AG04450 (cell line): ENCODE results near the gene MUC20. TPM values are rescaled to one million over a fixed set of nuclear protein-coding genes. Genes with fewer than 3 reads are reported as not detected.
"Not testable (repeated sequence)": the region's sequence is repeated elsewhere in the genome, so short reads cannot be mapped to it uniquely, and the experiment has no call there.

Experiments
- CTCF ChIA-PET: fragments of 300-600, 350-600 bp; formaldehyde crosslinking; extraction: SDS; loops from one replicate; lab custom pipeline; 2022; ENCODE audit warnings: antibody characterized with exemption, inconsistent platforms; lab: Charles Lee
- POLR2A ChIA-PET: fragments of 350-600 bp; formaldehyde crosslinking; extraction: SDS; loops from one replicate; lab custom pipeline; 2021; ENCODE audit warnings: antibody characterized with exemption, inconsistent platforms; lab: Yijun Ruan, JAX
- DNase-seq: peaks from one replicate; pipeline ENCODE4 v3.0.0-alpha.2; 2011; ENCODE audit warnings: low read depth, low spot score
- H3K27ac ChIP-seq: one replicate; pipeline ENCODE4 v1.5.1; 2012; ENCODE audit warnings: low read depth, low read length, control low read depth
- H3K27me3 ChIP-seq: one replicate; pipeline ENCODE4 v1.6.0; 2012; ENCODE audit warnings: low read length; ENCODE audit not compliant: control insufficient read depth, insufficient read depth
- H3K4me3 ChIP-seq: 2 replicates; pipeline ENCODE4 v1.5.1; 2011; ENCODE audit warnings: mild to moderate bottlenecking, low read depth, low read length, control low read depth
- H3K9me3 ChIP-seq: 2 replicates; pipeline ENCODE4 v1.5.1; 2012; ENCODE audit warnings: low read length; ENCODE audit not compliant: control insufficient read depth, insufficient read depth
- CTCF ChIP-seq: IDR thresholded peaks from 2 replicates; pipeline ENCODE4 v1.5.1; 2011; ENCODE audit warnings: low read depth, low read length, control low read depth, inconsistent platforms
- polyA plus RNA-seq: library from polyadenylated mRNA; depleted of rRNA; stranded (reverse); fragments of >200 nt; gene quantifications from 2 replicates; pipeline ENCODE4 v1.2.3, GENCODE V29; 2011

The MUC20 gene
- polyA plus RNA-seq, 1 experiment: 0.19 TPM

GRCh38 chr3:195735036-195735695 lies 14.4 kb downstream of the MUC20 start:
- no peak for TF ChIP-seq CTCF
- H3K27ac ChIP-seq: no peak overlapping the region
- no peak overlapping the region for H3K4me3 ChIP-seq
- POLR2A ChIA-PET: no interaction called here
- no peaks in the 10 kb centered on the region for H3K9me3 ChIP-seq
- CTCF ChIA-PET: no interaction called here
- DNase-seq: no peak
- peaks cover 31% of the 10 kb centered on the region for H3K27me3 ChIP-seq

- peaks cover 22% of the 10 kb centered on the region for H3K27me3 ChIP-seq
- CTCF ChIA-PET: interaction anchor here (0.8 kb wide), 1 partner anchor 181 kb away, joined by 4 read pairs; no protein-coding TSS in a partner anchor
- POLR2A ChIA-PET: no interaction called here
- no peak for TF ChIP-seq CTCF
- no peaks in the 10 kb centered on the region for H3K9me3 ChIP-seq
- H3K27ac ChIP-seq: no peak overlapping the region
- H3K4me3 ChIP-seq: no peak overlapping the region
- DNase-seq: no peak
These were observed 16.2 kb downstream of the MUC20 start for GRCh38 chr3:195736866-195737490.

GRCh38 chr3:195737782-195738181 lies 17.0 kb downstream of the MUC20 start:
- DNase-seq, H3K4me3 ChIP-seq, H3K27ac ChIP-seq, H3K9me3 ChIP-seq, POLR2A ChIA-PET: not testable (repeated sequence)
- H3K27me3 ChIP-seq: peaks cover 24% of the 10 kb centered on the region
- CTCF ChIA-PET: interaction anchor here (0.8 to 1.4 kb wide), 2 partner anchors 113 to 180 kb away, joined by 3 to 4 read pairs; no protein-coding TSS in a partner anchor

GRCh38 chr3:195738274-195739044 lies 17.7 kb downstream of the MUC20 start:
- ChIA-PET POLR2A (no interaction called here), CTCF (interaction anchor here (1.4 kb wide), 1 partner anchor 112 kb away, joined by 3 read pairs; no protein-coding TSS in a partner anchor)
- TF ChIP-seq CTCF: no peak
- Histone ChIP-seq H3K4me3 (no peak overlapping the region), H3K27me3 (peaks cover 25% of the 10 kb centered on the region), H3K27ac (no peak overlapping the region), H3K9me3 (no peaks in the 10 kb centered on the region)
- DNase-seq: no peak

- ChIA-PET CTCF (interaction anchor here (0.6 kb wide), 1 partner anchor 119 kb away, joined by 3 read pairs; no protein-coding TSS in a partner anchor), POLR2A (no interaction called here)
- no peaks in the 10 kb centered on the region for H3K9me3 ChIP-seq
- no peak for DNase-seq
- H3K27ac ChIP-seq: no peak overlapping the region
- TF ChIP-seq CTCF: no peak
- H3K4me3 ChIP-seq: no peak overlapping the region
- peaks cover 25% of the 10 kb centered on the region for H3K27me3 ChIP-seq
These were observed 18.9 kb downstream of the MUC20 start for GRCh38 chr3:195739561-195740111.
